ENCODE results near the gene GPN1.
"Not testable (repeated sequence)": the region's sequence is repeated elsewhere in the genome, so short reads cannot be mapped to it uniquely, and the experiment has no call there.

The GPN1 gene

DNA sequence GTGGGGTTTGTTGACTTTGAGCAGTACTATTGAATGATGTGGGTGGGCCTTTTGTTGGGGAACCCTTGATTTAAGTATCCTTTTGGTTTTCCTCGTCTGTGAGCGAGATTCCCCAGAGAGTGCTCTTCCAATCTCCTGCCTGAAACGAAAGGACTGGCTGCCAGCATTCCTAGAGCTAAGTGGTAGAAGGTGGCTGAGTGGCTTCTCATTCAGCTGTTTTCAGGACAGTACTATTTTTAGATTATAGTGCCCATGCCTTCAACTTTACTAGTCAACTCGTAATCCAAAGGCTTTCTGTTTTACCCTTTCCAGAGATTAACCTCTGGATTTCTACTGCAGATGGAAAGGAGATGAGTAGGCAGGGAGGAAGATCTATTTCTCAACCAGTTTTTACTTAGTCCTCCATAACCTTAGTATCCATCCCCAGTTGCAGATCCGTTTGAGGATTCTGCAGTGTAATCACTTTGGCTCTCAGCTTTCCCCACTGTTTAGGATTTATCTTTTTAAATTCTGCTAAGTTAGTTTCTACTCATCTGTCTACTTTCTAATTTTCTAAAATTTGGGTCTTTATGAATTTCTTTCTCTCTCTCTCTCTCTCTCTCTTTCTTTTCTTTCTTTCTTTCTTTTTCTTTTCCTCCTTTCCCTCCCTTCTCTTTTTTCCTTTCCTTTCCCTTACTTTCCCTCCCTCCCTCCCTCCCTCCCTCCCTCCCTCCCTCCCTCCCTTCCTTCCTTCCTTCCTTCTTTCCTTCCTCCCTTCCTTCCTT, 44.1 kb downstream of the GPN1 start:
- no peak for DNase-seq (ENCODE audit: low read depth in 2 of 2)

DNA sequence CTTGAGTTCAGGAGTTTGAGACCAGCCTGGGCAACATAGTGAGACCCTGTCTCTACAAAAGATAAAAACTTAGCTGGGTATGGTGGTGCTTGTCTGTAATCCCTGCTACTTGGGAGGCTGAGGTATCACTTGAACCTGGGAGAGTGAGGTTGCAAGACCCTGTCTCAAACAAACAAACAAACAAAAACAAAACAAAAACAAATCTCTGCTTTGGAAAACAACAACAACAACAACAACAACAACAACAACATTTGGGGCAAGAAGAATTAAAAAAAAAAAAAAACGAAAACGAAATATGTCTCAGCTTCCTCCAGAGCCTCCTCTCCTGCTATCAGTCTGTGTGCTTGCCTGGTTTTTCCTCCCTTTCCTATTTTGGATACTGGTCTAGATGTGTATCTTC, 51.7 kb downstream of the GPN1 start:
- no peak for DNase-seq (ENCODE audit: low read depth in 2 of 2)

DNA sequence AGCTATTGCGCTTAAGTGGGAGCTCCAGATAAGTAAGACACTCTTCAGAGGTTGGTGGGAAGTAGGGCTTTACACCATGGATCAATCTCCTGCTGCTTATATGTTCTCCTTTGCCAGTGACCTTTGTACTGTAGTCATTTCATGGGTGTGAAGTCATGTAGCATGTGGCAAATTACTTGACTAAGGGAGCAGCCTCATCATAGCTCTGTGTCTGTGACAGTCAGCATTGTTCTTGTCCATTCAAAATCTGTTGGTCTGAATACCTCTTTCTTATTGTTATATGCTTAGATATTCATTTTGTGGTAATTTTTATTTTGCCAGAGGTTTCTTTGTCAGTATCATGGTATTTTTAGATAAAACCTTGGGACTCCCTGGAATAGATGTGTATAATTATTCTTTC, 53.0 kb downstream of the GPN1 start:
- DNase-seq (ENCODE audit: low read depth in 2 of 2), result no peak

DNA sequence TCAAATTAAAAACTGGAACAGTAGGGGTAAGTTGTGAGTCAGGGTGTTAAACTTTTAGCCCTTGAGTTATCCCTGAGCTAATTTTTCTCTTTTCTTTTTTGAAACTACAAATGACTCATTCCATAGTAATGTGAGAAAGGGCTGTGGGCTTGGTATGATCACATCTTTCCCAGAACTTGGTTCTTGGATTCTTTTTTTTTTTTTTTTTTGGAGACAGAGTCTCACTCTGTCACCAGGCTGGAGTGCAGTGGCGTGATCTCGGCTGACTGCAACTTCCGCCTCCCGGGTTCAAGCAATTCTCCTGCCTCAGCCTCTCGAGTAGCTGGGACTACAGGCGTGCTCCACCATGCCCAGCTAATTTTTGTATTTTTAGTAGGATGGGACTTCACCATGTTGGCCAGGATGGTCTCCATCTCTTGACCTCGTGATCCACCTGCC, 53.5 kb downstream of the GPN1 start:
- DNase-seq (ENCODE audit: low read depth in 2 of 2), result not testable (repeated sequence)

DNA sequence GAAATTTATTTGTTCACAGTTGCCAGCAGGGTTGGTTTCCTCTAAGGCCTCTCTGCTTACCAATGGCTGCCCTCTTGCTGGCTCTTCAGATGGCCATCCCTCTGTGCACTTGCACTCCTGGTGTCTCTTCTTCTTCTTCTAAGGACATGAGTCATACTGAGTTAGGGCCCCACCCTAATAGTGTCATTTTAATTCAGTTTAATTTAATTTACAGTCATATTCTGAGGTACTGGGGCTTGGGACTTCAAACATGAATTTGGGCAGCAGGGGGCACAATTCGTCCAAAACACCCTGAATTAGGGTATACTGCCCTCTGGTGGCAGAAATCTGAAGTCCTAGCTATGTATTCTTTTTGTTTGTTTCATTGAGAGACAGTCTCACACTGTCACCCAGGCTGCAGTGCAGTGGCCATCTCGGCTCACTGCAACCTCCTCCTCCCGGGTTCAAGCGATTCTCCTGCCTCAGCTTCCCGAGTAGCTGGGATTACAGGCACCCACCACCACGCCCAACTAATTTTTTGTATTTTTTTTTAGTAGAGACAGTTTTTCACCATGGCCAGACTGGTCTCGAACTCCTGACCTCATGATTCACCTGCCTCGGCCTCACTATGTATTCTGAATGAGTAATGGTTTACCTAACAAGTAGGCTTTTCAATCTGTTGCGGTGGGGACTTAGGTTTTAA, 54.7 kb downstream of the GPN1 start:
- peak; percentile 65 to 77 for DNase-seq (ENCODE audit: low read depth in 2 of 2)

DNA sequence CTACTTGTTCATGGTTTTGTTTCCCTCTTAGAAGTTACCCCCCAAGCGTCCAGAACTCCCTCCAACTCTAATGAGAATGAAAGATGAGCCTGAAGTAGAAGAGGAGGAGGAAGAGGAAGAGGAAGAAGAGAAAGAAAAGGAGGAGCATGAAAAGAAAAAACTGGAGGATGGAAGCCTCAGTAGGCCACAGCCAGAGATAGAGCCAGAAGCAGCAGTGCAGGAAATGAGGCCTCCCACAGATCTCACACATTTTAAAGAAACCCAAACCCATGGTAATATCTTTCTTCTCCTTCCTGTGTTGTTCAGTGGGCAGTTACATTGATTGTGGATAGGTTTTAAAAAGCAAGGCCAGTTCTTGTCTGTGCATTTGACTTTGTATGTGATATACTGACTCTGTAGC, 56.2 kb downstream of the GPN1 start:
- not testable (repeated sequence) for DNase-seq (ENCODE audit: low read depth in 2 of 2)

DNA sequence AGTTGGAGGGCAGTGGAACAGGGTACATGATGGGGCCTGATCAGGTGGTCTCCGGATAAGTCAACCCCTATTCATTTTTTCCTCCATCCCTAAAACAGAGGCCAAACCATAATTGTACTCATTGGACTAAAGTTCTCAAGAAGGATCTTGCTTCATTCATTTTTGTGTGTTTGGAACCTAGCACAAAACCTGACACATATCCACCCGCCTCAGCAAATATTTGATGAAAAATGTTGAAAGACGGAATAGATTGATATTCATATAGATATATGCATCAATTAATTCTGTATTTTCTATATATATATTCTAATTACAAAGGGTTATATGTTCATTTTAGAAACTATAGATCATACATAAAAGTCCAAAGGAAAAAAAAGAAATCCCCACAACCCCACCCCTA, 56.7 kb downstream of the GPN1 start:
- no peak for DNase-seq (ENCODE audit: low read depth in 2 of 2)

DNA sequence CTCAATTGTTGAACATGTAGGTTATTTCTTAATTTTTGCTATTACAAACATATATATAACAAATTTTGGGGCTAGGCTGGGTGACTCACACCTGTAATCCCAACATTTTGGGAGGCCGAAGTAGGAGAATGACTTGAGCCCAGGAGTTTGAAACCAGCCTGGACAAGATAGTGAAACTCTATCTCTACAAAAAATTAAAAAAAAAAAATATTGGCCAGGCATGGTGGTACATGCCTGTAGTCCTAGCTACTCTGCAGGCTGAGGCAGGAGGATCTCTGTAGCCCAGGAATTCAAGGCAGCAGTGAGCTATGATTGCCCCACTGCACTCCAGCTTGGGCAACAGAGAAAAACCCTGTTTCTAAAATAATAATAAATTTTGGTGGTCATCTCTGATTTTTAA, 58.4 kb downstream of the GPN1 start:
- no peak for DNase-seq (ENCODE audit: low read depth in 2 of 2)

DNA sequence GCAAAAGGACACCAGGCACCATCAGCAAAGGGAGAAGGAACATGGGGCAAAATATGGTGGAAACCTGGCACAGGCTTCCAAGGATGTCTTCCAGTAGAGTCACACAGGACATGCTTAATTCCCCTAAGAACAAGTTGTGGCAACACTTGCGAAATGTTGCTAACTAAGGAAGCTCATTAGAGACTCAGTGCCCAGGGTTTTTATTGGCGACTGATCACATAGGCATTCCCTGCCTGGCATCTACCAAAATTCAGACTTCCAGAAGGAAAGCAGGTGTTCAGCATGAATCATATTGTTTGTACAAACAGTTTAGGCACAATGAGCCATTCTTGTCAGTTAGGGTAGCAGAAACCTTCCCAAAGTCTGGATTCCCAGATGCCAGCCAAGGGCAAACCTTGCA, 60.6 kb downstream of the GPN1 start:
- DNase-seq (ENCODE audit: low read depth in 2 of 2), result no peak

DNA sequence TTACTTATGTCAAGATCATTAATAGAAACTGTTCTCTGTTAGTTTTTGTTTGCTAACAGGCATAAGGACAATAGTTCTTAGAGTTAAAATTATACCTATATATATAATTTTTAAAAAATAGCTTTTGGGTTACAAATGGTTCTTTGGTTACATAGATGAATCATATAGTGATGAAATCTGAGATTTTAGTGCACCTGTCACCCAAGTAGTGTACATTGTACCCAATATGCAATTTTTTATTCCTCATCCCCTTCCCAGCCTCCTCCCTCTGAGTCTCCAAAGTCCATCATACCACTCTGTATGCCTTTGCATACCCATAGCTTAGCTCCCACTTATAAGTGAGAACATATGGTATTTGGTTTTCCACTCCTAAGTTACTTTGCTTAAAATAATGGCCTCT, 61.2 kb downstream of the GPN1 start:
- DNase-seq (ENCODE audit: low read depth in 2 of 2), result no peak

DNA sequence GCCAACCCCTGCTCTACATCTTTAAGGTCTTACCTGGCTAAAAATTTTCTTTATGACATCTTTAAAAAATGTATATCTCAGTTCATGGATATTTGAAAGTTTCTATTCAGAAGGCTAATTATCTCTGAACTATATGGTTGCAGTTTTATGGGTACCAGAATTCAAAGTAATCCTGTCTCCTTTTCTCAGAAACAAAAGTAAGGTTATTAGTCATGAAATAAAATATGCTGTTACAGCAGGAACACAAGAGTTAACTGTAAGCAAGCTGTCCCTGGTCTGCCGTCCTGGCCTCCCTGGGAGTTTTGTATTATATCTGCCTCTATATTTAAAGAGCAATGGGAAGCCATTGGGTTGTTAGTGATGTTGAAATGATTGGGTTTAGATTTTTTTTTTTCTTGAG, 68.8 kb downstream of the GPN1 start:
- DNase-seq (ENCODE audit: low read depth in 2 of 2), result no peak
